Caki2 (cell line): ENCODE measurements around the gene ACTN3. TPM values are rescaled to one million over a fixed set of nuclear protein-coding genes. Genes with fewer than 3 reads are reported as not detected.
"Not testable (repeated sequence)": the region's sequence is repeated elsewhere in the genome, so short reads cannot be mapped to it uniquely, and the experiment has no call there.

Source experiments
- DNase-seq: peaks from one replicate; pipeline ENCODE4 v3.0.0-alpha.2; 2015; ENCODE audit warnings: low read depth
- in situ Hi-C: cut with HindIII; loops from 2 replicates; pipeline ENCODE4 v1.10.0; 2016; ENCODE audit warnings: low sequenced_read_pairs, low pct_unique_long_range_greater_than_20kb, mixed read lengths
- total RNA-seq: library from RNA; depleted of rRNA; stranded (reverse); fragments of >200 nt; shearing (Covaris generic); gene quantifications from 2 replicates; pipeline ENCODE4 v1.2.3, GENCODE V29; 2014; ENCODE audit warnings: low replicate concordance

Gene ACTN3
- total RNA-seq, 1 experiment from 2014 or later, result not detected

DNA sequence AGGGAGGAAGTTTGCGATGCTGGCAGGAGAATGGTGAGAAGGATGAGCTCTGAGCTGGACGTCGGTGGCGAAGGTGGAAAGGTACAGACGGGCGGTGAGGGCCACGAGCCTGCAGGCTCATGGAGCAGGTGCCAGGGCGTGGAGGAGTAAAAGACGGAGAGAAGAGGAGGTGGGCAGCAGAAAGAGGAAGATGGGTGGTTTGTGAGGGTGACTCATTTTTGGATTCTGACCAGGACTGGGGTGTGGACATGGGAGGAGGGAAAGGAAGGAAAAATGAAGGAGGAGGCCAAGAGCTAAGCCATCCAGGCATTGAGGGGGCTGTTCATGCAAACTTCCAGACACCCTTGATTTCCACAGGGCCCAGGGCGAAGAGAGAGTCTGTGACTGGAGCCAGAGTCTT, 4.3 kb upstream of the ACTN3 start:
- in situ Hi-C loops, result no loop called here
- no peak for DNase-seq

DNA sequence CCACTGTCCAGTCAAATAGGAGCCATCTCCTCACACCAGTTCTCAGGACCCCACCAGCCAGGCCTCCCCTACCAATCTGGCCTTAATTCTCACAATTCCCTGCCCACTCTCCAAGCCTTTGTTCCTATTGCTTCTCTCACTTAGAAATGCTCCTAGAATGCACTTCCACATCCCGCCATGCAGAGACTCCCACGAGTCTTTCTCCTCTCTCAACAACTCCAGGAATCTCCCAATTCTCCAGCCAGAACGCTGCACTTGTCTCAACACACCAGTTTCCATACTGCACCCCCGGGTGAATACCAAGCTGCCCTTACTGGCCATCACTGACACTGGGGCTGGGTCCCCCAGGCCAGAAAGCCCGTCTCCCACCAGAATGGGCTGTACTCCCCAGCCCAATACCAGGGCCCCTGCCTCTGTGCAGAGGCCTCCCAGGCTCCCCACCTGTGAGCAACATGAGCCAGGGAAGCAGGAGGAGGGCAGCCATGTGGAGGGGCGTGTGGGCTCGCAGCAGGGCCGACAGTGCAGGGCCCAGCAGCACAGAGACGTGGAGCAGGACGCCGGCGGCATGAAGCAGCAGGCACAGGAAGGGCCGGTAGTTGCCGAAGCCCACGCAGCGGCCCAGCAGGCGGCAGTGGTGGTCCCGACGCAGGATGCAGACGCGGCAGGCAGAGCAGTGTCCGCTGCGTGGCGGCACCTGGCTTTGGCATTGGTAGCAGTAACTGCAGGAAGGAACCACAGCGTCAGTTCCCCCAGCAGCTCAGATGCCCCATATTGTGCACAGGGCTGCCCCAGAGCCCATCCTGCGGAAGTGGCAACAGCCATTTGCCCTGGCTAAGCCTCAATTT, 3.2 kb upstream of the ACTN3 start:
- DNase-seq, result no peak
- in situ Hi-C loops, result no loop called here

DNA sequence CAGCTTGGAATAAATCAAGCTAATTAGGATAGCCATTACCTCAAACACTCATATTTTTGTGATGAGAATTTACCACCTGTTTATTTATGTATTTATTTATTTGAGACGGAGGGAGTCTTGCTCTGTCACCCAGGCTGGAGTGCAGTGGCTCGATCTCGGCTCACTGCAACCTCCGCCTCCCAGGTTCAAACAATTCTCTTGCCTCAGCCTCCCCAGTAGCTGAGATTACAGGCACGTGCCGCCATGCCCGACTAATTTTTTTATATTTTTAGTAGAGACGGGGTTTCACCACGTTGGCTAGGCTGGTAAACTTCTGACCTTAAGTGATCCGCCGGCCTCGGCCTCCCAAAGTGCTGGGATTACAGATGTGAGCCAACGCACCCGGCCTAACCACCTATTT, 1.8 kb upstream of the ACTN3 start:
- DNase-seq, in situ Hi-C loops: not testable (repeated sequence)

DNA sequence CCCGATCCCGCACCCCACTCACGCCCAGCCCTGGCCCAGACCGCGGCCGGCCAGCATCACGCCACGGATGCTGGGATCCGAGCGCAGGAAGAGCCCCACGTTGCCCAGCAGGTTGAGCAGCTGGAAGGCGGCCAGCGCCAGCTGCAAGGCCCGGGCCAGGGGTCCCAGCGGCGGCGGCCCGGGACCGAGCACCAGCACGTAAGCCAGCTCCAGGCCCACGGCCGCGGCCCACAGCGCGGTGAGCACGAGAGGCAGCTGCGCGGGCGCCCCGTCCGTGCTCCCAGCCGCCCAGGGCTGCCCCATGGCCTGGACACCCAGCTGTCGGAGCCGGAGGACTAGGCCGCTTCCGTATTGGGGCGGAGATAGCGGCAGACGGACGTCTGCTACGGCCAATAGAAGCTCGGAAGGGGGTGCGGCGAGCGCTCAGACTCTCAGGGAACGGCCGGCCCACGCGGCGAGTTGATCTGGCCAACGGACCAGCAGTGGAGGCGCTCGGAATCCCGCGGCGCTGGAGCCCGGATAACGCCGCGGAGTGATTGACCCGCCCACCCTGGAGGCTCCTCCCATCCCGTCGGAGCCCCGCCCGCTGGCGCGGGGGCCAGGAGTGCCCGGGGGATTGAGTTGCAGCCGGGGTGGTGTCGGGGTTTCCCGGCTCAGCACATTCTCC, 869 bp upstream of the ACTN3 start, which contains the start of gene ZDHHC24:
ZDHHC24 (minus strand) TSS at position 348 of the 667 bp plus-strand sequence; CDS start at position 303, 45 bp downstream.
- in situ Hi-C loops, result no loop called here
- DNase-seq, result peak; percentile 90

DNA sequence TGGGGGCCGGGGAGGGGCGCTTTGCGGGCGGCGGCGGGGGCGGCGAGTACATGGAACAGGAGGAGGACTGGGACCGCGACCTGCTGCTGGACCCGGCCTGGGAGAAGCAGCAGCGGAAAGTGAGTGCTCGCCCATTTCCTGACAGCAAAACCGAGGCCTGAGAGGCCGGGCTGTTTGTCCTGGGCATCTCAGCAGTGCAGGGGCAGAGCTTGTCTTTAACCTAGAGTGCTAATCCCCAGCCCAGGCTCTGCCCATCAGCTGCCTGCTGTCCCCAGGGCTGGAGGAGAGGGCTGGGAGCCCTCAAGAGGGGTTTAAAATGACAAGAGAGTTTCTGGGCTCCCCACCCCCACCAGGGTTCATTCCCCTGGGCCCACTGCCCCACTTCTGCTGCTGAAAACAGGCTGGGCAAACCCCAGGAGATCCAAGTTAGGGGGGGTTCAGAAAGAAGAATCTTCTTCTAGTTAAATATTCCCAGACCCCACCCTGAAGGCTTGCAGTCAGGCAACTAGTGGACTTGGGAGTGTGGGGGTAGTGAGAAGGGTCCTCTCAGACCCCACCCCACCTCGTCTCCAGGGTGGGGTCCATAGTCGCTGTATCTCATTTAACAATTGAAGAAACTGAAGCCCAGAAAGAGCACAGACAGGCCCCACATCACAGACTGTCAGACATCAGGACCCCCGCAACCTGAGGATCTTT, 411 bp downstream of the ACTN3 start:
- DNase-seq, result no peak
- in situ Hi-C loops, result no loop called here

DNA sequence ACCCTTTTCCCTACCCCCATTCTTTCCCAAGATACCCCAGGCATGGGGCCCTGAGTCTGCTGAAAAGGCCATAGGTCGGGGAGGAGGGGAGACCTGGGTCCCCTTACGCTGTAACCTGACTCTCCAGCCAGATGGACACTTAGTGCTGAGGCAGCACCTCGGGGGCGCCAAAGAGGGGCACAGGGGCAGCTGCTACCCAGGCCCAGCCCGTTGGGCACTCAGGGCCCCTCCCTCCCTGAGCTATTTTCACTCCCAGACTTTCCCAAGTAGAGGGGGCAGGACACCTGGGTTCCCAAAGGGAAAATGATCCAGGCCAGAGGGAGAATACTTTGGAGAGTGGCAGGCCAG, 933 bp downstream of the ACTN3 start:
- in situ Hi-C loops, result no loop called here
- DNase-seq, result no peak

DNA sequence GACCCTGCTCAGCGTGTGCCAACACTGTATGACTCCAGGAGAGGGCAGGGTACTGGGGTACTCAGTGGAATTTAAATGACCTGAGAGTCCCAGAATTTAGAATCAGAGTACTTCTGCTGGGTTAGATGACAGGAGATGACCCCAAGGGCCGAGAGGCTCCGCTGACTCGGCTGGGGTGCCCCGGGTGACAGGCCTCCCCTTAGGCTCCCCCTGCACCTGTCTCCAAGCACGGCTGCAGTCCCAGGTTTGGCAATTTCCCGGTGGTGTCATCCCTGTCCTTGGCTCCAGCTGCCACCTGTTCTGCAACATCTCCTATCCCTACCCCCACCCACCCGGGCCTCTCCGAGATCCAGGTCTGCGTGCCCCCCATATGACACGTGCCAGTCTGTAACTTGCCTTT, 1.3 kb downstream of the ACTN3 start:
- in situ Hi-C loops, result no loop called here
- DNase-seq, result no peak

DNA sequence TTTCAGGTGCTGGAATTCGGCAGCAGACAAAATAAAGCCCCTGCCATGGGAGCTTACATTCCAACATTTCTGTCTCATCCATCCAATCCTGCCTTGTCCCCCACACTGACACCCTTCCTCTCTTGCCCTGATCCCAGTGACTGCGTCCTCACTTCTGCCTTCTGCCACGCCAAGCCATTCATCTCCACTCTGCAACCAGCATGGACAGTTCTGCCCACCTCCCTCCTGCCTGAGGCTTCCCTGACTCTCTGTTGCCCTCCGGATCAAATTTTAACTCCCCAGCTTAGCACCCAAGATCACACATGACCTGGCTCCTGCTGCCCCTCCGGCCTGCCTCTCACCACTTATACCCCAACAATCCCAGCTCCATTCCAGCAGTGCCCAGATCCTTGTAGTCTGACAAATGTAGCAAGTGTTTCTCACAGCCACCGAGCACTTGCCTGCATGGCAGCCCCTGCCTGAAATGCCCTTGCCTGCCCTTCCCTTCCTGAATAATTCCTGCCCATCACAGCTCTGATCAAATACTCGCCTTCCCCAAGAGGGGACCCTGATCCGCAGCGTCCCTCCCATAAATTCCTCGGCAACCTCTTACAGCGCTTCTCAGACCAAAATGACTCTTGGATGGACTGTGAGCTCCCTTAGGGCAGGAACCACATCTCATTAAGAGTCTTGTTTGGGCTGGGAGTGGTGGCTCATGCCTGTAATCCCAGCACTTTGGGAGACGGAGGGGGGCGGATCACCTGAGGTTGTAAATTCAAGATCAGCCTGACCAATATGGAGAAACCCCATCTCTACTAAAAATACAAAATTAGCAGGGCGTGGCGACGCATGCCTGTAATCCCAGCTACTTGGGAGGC, 2.3 kb downstream of the ACTN3 start:
- no peak for DNase-seq
- in situ Hi-C loops, result no loop called here

DNA sequence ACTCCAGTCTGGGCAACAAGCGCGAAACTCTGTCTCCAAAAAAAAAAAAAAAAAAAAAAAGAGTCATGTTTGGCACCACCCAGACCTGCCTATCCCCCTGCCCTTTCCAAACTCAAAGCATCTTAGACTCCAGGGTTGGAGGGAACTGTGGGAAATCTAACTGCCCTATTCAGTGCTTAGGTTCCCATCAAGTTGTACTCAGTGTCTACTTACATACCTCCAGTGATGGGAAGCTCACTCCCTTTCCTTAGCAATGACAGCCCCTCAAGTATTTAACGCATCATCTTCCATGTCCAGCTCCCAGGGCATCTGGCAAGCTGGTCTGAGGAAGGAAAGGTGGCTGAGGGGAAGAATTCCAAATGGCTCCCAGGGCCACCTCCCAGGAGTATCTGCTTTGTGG, 3.0 kb downstream of the ACTN3 start:
- no peak for DNase-seq

DNA sequence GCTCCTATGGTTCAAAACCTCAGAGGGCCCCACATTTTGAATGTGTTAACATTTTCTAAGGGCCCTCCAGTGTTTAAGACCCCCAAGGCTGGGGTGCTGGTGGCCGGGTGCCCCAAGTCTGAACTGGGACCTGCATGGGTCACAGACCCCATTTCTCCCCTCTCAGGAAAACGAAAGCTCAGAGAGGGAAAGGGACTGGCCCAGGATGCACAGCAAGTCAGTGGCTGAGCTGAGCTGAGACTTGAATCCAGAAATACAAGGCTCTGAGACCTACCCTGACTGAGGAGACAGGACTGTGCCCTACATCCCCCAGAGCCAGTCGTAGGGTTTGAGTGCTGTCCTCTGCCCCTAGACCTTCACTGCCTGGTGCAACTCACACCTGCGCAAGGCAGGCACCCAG, 4.2 kb downstream of the ACTN3 start:
- DNase-seq, result no peak
- in situ Hi-C loops, result no loop called here

More for the DNA sequence above, 3.0 kb downstream of the ACTN3 start:
- in situ Hi-C loops, result no loop called here

DNA sequence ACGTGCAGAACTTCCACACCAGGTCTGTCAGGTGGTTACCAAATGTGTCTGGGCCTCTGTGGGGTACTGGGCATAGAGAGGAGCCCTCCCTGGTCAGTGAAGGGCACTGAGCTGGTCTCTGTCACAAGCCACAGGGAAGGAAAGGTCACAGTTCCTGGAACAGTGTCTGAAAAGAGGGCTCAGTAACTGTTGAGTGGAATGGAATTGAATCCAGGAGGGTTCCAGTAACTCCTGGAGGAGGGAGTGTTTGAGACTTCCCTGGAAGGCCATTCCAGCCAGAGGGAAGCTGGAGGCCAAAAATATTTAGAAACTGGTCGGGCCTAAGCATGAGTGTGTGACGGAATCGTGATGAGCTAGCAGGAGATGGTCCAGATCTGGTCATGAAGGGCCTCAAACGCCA, 7.9 kb downstream of the ACTN3 start:
- no peak for DNase-seq
- in situ Hi-C loops, result no loop called here

DNA sequence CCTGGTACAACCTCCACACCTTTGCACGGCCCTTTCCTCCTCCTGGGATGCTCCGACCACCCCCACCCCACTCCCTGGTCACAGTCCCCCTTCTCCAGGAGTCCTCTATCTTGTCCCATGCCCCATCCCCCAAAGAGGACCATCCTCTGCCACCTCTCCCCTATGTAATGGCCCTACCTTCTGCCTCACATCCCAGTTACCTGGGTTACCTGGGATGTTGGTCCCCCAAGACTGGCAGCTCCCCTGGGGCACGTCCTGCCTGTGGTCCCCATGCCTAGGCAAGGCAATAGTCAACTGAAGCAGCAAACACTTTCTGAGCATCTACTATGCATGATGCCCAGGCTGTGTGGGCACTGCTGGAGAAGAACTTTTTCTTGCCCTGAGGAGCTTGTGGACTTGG, 8.7 kb downstream of the ACTN3 start:
- DNase-seq, result no peak
- in situ Hi-C loops, result no loop called here

DNA sequence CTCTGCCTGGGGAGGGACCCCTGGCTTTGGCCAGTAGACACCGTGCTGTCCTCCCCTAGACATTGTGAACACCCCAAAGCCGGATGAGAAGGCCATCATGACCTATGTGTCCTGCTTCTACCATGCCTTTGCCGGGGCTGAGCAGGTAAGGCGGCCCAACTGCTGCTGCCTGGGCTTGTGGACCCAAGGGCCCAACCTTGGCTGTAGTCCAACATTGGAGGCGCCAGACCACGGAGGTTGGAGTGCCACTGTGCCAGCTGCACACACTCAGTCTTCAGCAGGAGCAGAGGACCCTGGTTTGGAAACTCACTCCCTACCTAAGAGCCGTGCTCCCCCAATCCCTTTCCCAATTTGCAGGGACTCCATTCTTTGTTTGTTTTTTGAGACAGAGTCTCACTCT, 9.4 kb downstream of the ACTN3 start:
- no peak for DNase-seq
- in situ Hi-C loops, result no loop called here

DNA sequence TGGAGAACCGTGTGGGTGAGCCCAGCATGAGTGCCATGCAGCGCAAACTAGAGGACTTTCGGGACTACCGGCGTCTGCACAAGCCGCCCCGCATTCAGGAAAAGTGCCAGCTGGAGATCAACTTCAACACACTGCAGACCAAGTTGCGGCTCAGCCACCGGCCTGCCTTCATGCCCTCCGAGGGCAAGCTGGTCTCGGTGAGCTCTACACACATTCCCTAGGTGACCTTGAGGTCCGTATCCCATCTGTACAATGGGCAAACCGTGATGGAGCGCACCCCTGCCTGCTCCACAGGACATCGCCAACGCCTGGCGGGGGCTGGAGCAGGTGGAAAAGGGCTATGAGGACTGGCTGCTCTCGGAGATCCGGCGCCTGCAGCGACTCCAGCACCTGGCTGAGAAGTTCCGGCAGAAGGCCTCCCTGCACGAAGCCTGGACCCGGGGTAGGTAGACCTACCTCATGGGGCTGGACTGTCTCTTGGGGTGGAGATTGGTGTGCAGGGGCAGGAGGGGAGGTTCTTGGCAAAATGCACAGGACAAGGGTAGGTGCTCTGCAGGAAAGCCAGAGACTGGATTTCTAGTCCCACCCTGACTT, 11.1 kb downstream of the ACTN3 start:
- in situ Hi-C loops, result no loop called here
- no peak for DNase-seq

DNA sequence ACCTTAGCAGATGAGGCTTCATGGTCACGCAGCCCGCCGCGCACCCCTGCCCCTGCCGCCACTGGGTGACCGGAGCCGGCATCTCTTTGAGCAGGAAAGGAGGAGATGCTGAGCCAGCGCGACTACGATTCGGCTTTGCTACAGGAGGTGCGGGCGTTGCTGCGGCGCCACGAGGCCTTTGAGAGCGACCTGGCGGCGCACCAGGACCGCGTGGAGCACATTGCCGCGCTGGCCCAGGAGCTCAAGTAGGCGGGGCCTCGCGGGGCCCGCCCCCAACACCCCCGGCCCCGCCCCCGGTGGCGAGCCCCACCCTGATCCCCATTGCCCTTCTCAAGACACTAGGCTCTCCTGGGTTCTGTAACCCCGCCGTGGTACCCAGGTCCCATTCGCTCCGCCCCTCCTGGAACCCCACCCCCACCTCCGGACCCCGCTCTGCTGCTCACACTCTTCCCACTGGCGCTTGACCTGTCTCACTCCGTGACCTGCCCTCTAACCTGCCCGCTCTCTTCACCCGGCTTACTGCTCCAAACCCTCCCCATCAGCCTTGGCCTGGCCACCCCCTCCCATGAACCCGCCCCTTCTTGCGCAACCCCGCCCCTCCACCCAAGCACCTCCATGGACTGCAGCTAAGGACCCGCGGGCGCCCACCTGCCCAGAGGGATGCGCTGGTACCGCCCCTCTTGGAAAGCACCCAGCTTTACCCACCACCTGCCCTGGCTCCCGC, 12.6 kb downstream of the ACTN3 start:
- in situ Hi-C loops, result no loop called here

DNA sequence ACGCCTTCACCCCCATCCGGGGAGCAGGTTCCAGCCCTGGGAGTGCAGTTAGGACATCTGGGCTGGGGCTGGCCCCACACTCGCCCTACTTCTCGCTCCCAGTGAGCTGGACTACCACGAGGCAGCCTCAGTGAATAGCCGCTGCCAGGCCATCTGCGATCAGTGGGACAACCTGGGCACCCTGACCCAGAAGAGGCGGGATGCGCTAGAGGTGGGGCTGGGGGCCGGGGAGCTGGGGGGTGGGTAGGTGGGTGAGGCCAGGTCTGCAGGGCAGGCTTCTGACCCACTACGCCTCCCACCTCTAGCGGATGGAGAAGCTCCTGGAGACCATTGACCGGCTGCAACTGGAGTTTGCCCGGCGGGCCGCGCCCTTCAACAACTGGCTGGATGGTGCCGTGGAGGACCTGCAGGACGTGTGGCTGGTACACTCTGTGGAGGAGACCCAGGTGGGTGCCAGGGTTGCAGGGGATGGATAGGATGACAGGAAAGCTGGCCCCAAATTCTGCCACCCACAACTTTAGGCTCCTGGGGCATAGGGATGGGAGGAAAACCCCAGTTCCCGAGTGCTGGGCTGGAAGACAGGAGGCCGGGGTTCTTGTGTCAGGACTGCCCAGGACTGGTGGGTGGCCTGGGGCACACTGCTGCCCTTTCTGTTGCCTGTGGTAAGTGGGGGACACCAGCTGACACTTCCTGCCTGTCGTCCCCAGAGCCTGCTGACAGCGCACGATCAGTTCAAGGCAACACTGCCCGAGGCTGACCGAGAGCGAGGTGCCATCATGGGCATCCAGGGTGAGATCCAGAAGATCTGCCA, 13.4 kb downstream of the ACTN3 start:
- DNase-seq, result no peak
- in situ Hi-C loops, result no loop called here

More for the DNA sequence above, 12.6 kb downstream of the ACTN3 start:
- no peak for DNase-seq
